Measurements from ENCODE around the gene TMEM229B.

GRCh38 chr14:67515386-67516079, 27.0 kb upstream of the TMEM229B start:
- TF ChIP-seq CTCF (IDR thresholded peaks at IDR 0.05; ENCODE audit: poor library complexity) (no peak), EZH2 (IDR thresholded peaks at IDR 0.05; ENCODE audit: borderline replicate concordance) (peak; percentile 43)
